Heart left ventricle (tissue), 16 donors: ENCODE data around the gene CCDC33. TPM values are rescaled to one million over a fixed set of nuclear protein-coding genes. Genes with fewer than 3 reads are reported as not detected.

ENCODE experiments used
- ATAC-seq, 4 donors: fragments of 200-7000 bp; cut with Tn5 transposase; one replicate each; pipeline ENCODE4 v1.9.1; 2020 to 2022; ENCODE audit warnings: moderate library complexity in 4 of 4, mild to moderate bottlenecking in 3 of 4, moderate number of reproducible peaks in 1 of 4
- DNase-seq, 5 donors: peaks; one replicate each; pipeline ENCODE4 v3.0.0-alpha.2; 2020
- H3K27ac ChIP-seq, 12 donors: fragments of 200-600 bp; sonication (generic) in 4 of 12; one replicate each; pipeline versions ENCODE4 v1.5.0 to v1.8.0; 2016 to 2022; ENCODE audit warnings: mild to moderate bottlenecking in 2 of 12
- H3K27me3 ChIP-seq, 9 donors: fragments of 200-600 bp; sonication (generic) in 2 of 9; one replicate each; pipeline versions ENCODE4 v1.5.1 to v1.8.0; 2016 to 2022; ENCODE audit warnings: mild to moderate bottlenecking in 3 of 9
- H3K36me3 ChIP-seq, 9 donors: fragments of 200-600 bp; sonication (generic) in 2 of 9; one replicate each; pipeline versions ENCODE4 v1.5.0 to v1.8.0; 2018 to 2022; ENCODE audit warnings: mild to moderate bottlenecking in 2 of 9
- H3K4me1 ChIP-seq, 12 donors: fragments of 200-600 bp; sonication (generic) in 4 of 12; one replicate each; pipeline versions ENCODE4 v1.5.0 to v1.8.0; 2016 to 2022; ENCODE audit warnings: mild to moderate bottlenecking in 3 of 12
- H3K4me3 ChIP-seq, 12 donors: fragments of 200-600 bp; sonication (generic) in 4 of 12; one replicate each; pipeline versions ENCODE4 v1.5.0 to v1.8.0; 2017 to 2022; ENCODE audit warnings: mild to moderate bottlenecking in 9 of 12, moderate library complexity in 4 of 12
- H3K9me3 ChIP-seq, 12 donors: fragments of 200-600 bp; sonication (generic) in 4 of 12; one replicate each; pipeline versions ENCODE4 v1.5.0 to v1.8.0; 2016 to 2022; ENCODE audit warnings: mild to moderate bottlenecking in 1 of 12
- POLR2A ChIP-seq, 2 donors: fragments of 450-650 bp; IDR thresholded peaks; one replicate each; pipeline ENCODE4 v1.6.1; 2017; ENCODE audit warnings: antibody characterized with exemption in 2 of 2, mild to moderate bottlenecking in 2 of 2, moderate library complexity in 2 of 2
- WGBS, 4 donors: extraction: QIAGEN DNeasy Blood & Tissue Kit in 2 of 4; methylation state at CpG; one replicate each; pipeline versions ENCODE4 v1.1.5 to v1.1.7; 2013 to 2018; 5-methylcytosine and 5-hydroxymethylcytosine counted together
- intact Hi-C, 10 donors: fragments of 100-400 bp; cut with DNase I; formaldehyde crosslinking; loops; one replicate each; pipeline versions ENCODE4 v1.11.1 to v1.14.2; 2022
- long read RNA-seq, 3 donors: library from polyadenylated mRNA; unstranded; transcript quantifications; one replicate each; pipeline ENCODE4 v2.0.0, GENCODE V29; 2020 to 2021
- polyA plus RNA-seq, 2 donors: library from polyadenylated mRNA; stranded (reverse); fragments of 200-250 nt; gene quantifications; one replicate each; pipeline ENCODE4 v1.2.3, GENCODE V29; 2013
- total RNA-seq, 9 donors: library from RNA; depleted of rRNA in 2 of 9; stranded (reverse); fragments of >200 nt in 2 of 9; fragmentation: NEBNext Ultra II Directional in 3 of 9; extraction: Animal tissue kit (Norgen Biotek cat#: 25700) in 3 of 9; gene quantifications; one replicate each; pipeline versions ENCODE4 v1.1.0 to v1.2.4, GENCODE V29; 2016 to 2023
- TF ChIP-seq, protein P1 (sequence below), 12 donors: fragments of 200-600 bp; sonication (generic) in 4 of 12; IDR thresholded peaks; one replicate each; pipeline versions ENCODE4 v1.5.0 to v1.8.0; 2018 to 2022; ENCODE audit warnings: antibody characterized with exemption in 12 of 12, mild to moderate bottlenecking in 5 of 12
- donor health status: ischemic (EF 13 %, LVEDD 7.1; RV severe dilation, severe dysfunction).
- donor health status: healthy with polysubstance abuse.
- donor health status: DM: no; HTN: yes; CAD: no.
- donor health status: DM: no; HTN: no; CAD: no.
- donor health status: ischemic (EF 25% LVEDD 6.9; RV normal size, moderate dysfunction).
- donor health status: ischemic (EF 25% LVEDD 5.7; RV mildly dilated, moderate dysfunction).
- donor health status: healthy.
- donor health status: DM: yes; HTN: yes; CAD: no.
- donor health status: ischemic (EF 35%, LVEDD 5.7; RV mildly dilated, moderate dysfunction).
- donor health status: nonischemic (EF 11% LVEDD 7.7; RV severe dilation, severe dysfunction).
- donor health status: DM: yes; HTN: yes; CAD: no.
- donor health status: PGD.
- donor health status: ischemic (EF 29% LVEDD 5.4; RV normal size, mild dysfunction).
- donor health status: nonischemic (EF 23%, LVEDD 6.1; RV moderate dilation, normal function).

The CCDC33 gene
- total RNA-seq, result not detected
- under 1 TPM in 1 of 2 donors, not detected in 1; 0.08 TPM for polyA plus RNA-seq
- long read RNA-seq, donor 1, result 0 reads
- long read RNA-seq, donor 2, result 0 reads
- long read RNA-seq, donor 3, result 0 reads

- H3K27me3 ChIP-seq, result no peaks in the 10 kb centered on the region
- no peak within 1 kb of the TSS for H3K4me3 ChIP-seq
- ATAC-seq, result no peak
- DNase-seq, result no peak
- no peak within 1 kb of the TSS for H3K27ac ChIP-seq
- intact Hi-C loops, result loop anchor here in 1 of 10 donors (5.0 kb wide), 1 partner anchor 99 kb away; no protein-coding TSS in a partner anchor
- TF ChIP-seq, protein P1, sequence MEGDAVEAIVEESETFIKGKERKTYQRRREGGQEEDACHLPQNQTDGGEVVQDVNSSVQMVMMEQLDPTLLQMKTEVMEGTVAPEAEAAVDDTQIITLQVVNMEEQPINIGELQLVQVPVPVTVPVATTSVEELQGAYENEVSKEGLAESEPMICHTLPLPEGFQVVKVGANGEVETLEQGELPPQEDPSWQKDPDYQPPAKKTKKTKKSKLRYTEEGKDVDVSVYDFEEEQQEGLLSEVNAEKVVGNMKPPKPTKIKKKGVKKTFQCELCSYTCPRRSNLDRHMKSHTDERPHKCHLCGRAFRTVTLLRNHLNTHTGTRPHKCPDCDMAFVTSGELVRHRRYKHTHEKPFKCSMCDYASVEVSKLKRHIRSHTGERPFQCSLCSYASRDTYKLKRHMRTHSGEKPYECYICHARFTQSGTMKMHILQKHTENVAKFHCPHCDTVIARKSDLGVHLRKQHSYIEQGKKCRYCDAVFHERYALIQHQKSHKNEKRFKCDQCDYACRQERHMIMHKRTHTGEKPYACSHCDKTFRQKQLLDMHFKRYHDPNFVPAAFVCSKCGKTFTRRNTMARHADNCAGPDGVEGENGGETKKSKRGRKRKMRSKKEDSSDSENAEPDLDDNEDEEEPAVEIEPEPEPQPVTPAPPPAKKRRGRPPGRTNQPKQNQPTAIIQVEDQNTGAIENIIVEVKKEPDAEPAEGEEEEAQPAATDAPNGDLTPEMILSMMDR (IDR thresholded peaks at IDR 0.05), result no peak
- no peak for TF ChIP-seq POLR2A (IDR thresholded peaks at IDR 0.05)
- peaks cover 0 to 20% (median 16%) of the 10 kb centered on the region in 12 donors for H3K4me1 ChIP-seq
- WGBS, 4 donors, result 74 to 88% (median 81%) methylated on average over 4 to 6 of the region's 6 CpGs
- no peaks in the 10 kb centered on the region for H3K9me3 ChIP-seq
- no peaks in the 10 kb centered on the region for H3K36me3 ChIP-seq
Observed at GRCh38 chr15:74235962-74236361, at the start of gene CCDC33. Gene CCDC33 (plus strand): TSS chr15:74236326. CDS start chr15:74236720, 394 bp downstream.

- no peak overlapping the region for H3K4me3 ChIP-seq
- peak in 1 of 5 donors; percentile 6 for DNase-seq
- ATAC-seq, result no peak
- intact Hi-C loops, result no loop called here
- H3K4me1 ChIP-seq, result peaks cover 0 to 8% (median 0%) of the 10 kb centered on the region in 12 donors
- WGBS, 4 donors, result 91 to 96% (median 95%) methylated on average over 5 to 11 of the region's 11 CpGs
- H3K9me3 ChIP-seq, result no peaks in the 10 kb centered on the region
- TF ChIP-seq, protein P1 (IDR thresholded peaks at IDR 0.05), result no peak
- TF ChIP-seq POLR2A (IDR thresholded peaks at IDR 0.05), result no peak
- H3K36me3 ChIP-seq, result no peaks in the 10 kb centered on the region
- no peak overlapping the region for H3K27ac ChIP-seq
- no peaks in the 10 kb centered on the region for H3K27me3 ChIP-seq
Observed at GRCh38 chr15:74188216-74188615, 47.9 kb upstream of the CCDC33 start.

- Histone ChIP-seq H3K27me3 (no peaks in the 10 kb centered on the region), H3K27ac (no peak overlapping the region), H3K4me1 (peaks cover 0 to 21% (median 10%) of the 10 kb centered on the region in 12 donors), H3K4me3 (no peak overlapping the region), H3K36me3 (no peaks in the 10 kb centered on the region), H3K9me3 (no peaks in the 10 kb centered on the region)
- peak in 1 of 5 donors; percentile 8 for DNase-seq
- peak in 2 of 4 donors; percentile 33 to 35 for ATAC-seq
- intact Hi-C loops, result no loop called here
- no peak for TF ChIP-seq POLR2A (IDR thresholded peaks at IDR 0.05)
- TF ChIP-seq, protein P1 (IDR thresholded peaks at IDR 0.05), result no peak
- 31 to 59% (median 51%) methylated on average over 3 of the region's 3 CpGs for WGBS, 4 donors
Observed at GRCh38 chr15:74191798-74192197, 44.3 kb upstream of the CCDC33 start.

GRCh38 chr15:74192751-74193150 lies 43.4 kb upstream of the CCDC33 start:
- DNase-seq, result no peak
- 88 to 92% (median 90%) methylated on average over 5 of the region's 5 CpGs for WGBS, 4 donors
- no peak overlapping the region for H3K27ac ChIP-seq
- H3K27me3 ChIP-seq, result no peaks in the 10 kb centered on the region
- H3K36me3 ChIP-seq, result no peaks in the 10 kb centered on the region
- intact Hi-C loops, result no loop called here
- no peak overlapping the region for H3K4me3 ChIP-seq
- TF ChIP-seq POLR2A (IDR thresholded peaks at IDR 0.05), result no peak
- TF ChIP-seq, protein P1 (IDR thresholded peaks at IDR 0.05), result no peak
- no peaks in the 10 kb centered on the region for H3K9me3 ChIP-seq
- ATAC-seq, result no peak
- H3K4me1 ChIP-seq, result peaks cover 0 to 21% (median 10%) of the 10 kb centered on the region in 12 donors
